HG03097 (cell line): Measurements from ENCODE around the gene PARD6A.

Source experiments
- ATAC-seq: cut with Tn5 transposase; IDR thresholded peaks from one replicate; pipeline ENCODE4 v1.9.1; 2021; ENCODE audit not compliant: unreplicated experiment, low FRiP score

The PARD6A gene

GRCh38 chr16:67666032-67666551, 5.3 kb downstream of the PARD6A start:
- ATAC-seq, result no peak

GRCh38 chr16:67666559-67667452, 6.0 kb downstream of the PARD6A start, which contains the start of the genes C16orf86 and ENKD1:
C16orf86 (plus strand) TSS chr16:67666814; CDS start chr16:67666971, 157 bp downstream.
ENKD1 (minus strand) TSS chr16:67666750; CDS start chr16:67666442, 308 bp downstream.
- ATAC-seq, result peak; percentile 38

- ATAC-seq, result no peak
Measured at GRCh38 chr16:67667453-67667816, 6.7 kb downstream of the PARD6A start.

- peak; percentile 68 for ATAC-seq
Measured at GRCh38 chr16:67667817-67668494, 7.2 kb downstream of the PARD6A start.

- ATAC-seq, result no peak
Measured at GRCh38 chr16:67668495-67669157, 7.9 kb downstream of the PARD6A start.

- no peak for ATAC-seq
Measured at GRCh38 chr16:67669499-67670101, 8.8 kb downstream of the PARD6A start.

- ATAC-seq, result no peak
Measured at GRCh38 chr16:67672306-67672705, 11.5 kb downstream of the PARD6A start.

GRCh38 chr16:67672739-67673662, 12.2 kb downstream of the PARD6A start:
- no peak for ATAC-seq

- ATAC-seq, result no peak
Measured at GRCh38 chr16:67673712-67674580, 13.2 kb downstream of the PARD6A start.

- ATAC-seq, result no peak
Measured at GRCh38 chr16:67674851-67675578, 14.3 kb downstream of the PARD6A start.

GRCh38 chr16:67675579-67675935, 14.8 kb downstream of the PARD6A start:
- no peak for ATAC-seq

GRCh38 chr16:67675999-67676398, 15.2 kb downstream of the PARD6A start:
- no peak for ATAC-seq

- no peak for ATAC-seq
Measured at GRCh38 chr16:67676516-67676915, 15.8 kb downstream of the PARD6A start.

GRCh38 chr16:67676939-67677338, 16.2 kb downstream of the PARD6A start:
- no peak for ATAC-seq

GRCh38 chr16:67677712-67678111, 17.0 kb downstream of the PARD6A start:
- ATAC-seq, result no peak

GRCh38 chr16:67678354-67679023, 17.7 kb downstream of the PARD6A start:
- ATAC-seq, result no peak
